Suprapubic skin (tissue), 4 donors: ENCODE measurements around the gene BTC. TPM values are rescaled to one million over a fixed set of nuclear protein-coding genes. Genes with fewer than 3 reads are reported as not detected.
"Not testable (repeated sequence)": the region's sequence is repeated elsewhere in the genome, so short reads cannot be mapped to it uniquely, and the experiment has no call there.

Source experiments
- DNase-seq, 2 donors: peaks; one replicate each; pipeline ENCODE4 v3.0.0-alpha.2; 2019; ENCODE audit warnings: low spot score in 2 of 2
- H3K27ac ChIP-seq: fragments of 200-600 bp; sonication (generic); one replicate; pipeline ENCODE4 v1.5.1; 2019
- H3K27me3 ChIP-seq: fragments of 200-600 bp; sonication (generic); one replicate; pipeline ENCODE4 v1.5.1; 2019
- H3K36me3 ChIP-seq: fragments of 200-600 bp; sonication (generic); one replicate; pipeline ENCODE4 v1.5.1; 2019
- H3K4me1 ChIP-seq: fragments of 200-600 bp; sonication (generic); one replicate; pipeline ENCODE4 v1.5.1; 2019
- H3K4me3 ChIP-seq: fragments of 200-600 bp; sonication (generic); one replicate; pipeline ENCODE4 v1.5.1; 2019; ENCODE audit warnings: mild to moderate bottlenecking
- H3K9me3 ChIP-seq: fragments of 200-600 bp; sonication (generic); one replicate; pipeline ENCODE4 v1.5.1; 2019
- CTCF ChIP-seq, 2 donors: fragments of 200-600 bp in 1 of 2; fragments of 450-650 bp in 1 of 2; sonication (generic) in 1 of 2; IDR thresholded peaks; one replicate each; pipeline ENCODE4 v1.5.1; 2016 to 2019; ENCODE audit warnings: antibody characterized with exemption in 2 of 2, mild to moderate bottlenecking in 1 of 2, moderate library complexity in 1 of 2
- EP300 ChIP-seq: sonication (generic); formaldehyde crosslinking; IDR thresholded peaks from one replicate; pipeline ENCODE4 v1.6.1; 2017; ENCODE audit warnings: antibody characterized with exemption
- POLR2A ChIP-seq, 2 donors: fragments of 450-650 bp; IDR thresholded peaks; one replicate each; pipeline ENCODE4 v1.6.1; 2017; ENCODE audit warnings: antibody characterized with exemption in 2 of 2, mild to moderate bottlenecking in 2 of 2, moderate library complexity in 2 of 2
- POLR2AphosphoS5 ChIP-seq, 3 donors: sonication (generic); formaldehyde crosslinking; IDR thresholded peaks; one replicate each; pipeline ENCODE4 v1.6.1; 2017; ENCODE audit warnings: antibody characterized with exemption in 3 of 3
- WGBS: methylation state at CpG from one replicate; pipeline ENCODE4 v1.1.5; 2018; 5-methylcytosine and 5-hydroxymethylcytosine counted together
- total RNA-seq, 4 donors: library from RNA; depleted of rRNA; stranded (reverse); fragments of >200 nt; gene quantifications; one replicate each; pipeline ENCODE4 v1.1.0, GENCODE V29; 2016

Gene BTC
- total RNA-seq, 4 donors from 2014 or later: 6.5 to 48.1 (median 25.6) TPM

DNA sequence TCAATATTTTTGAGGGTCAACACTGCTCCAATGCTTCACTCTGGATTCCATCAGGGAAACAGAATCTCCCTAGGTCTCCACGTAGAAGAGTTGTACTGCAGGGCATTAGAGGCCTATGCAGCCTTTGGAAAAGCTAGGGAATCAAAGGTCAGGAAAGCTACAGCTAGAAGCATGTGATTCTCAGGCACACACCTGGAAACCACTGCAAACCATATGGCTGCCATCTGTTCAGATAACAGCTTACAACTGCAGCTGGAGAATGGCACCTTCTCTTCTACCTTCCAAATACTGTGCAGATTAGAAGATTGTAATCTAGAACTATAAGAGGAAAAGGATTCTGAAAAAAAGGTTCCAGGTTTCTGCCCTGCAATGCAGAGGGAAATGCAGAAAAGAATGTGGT, 60.6 kb downstream of the BTC start:
- WGBS: 71% methylated on average over 1 of the region's 1 CpG
- H3K4me1 ChIP-seq: no peaks in the 10 kb centered on the region
- H3K4me3 ChIP-seq: no peak overlapping the region
- H3K27ac ChIP-seq: no peak overlapping the region
- H3K36me3 ChIP-seq: no peaks in the 10 kb centered on the region
- no peaks in the 10 kb centered on the region for H3K9me3 ChIP-seq
- TF ChIP-seq CTCF (IDR thresholded peaks at IDR 0.05) (no peak), EP300 (no peak), POLR2A (IDR thresholded peaks at IDR 0.05) (no peak), POLR2AphosphoS5 (IDR thresholded peaks at IDR 0.05) (no peak)
- no peaks in the 10 kb centered on the region for H3K27me3 ChIP-seq
- DNase-seq: no peak

DNA sequence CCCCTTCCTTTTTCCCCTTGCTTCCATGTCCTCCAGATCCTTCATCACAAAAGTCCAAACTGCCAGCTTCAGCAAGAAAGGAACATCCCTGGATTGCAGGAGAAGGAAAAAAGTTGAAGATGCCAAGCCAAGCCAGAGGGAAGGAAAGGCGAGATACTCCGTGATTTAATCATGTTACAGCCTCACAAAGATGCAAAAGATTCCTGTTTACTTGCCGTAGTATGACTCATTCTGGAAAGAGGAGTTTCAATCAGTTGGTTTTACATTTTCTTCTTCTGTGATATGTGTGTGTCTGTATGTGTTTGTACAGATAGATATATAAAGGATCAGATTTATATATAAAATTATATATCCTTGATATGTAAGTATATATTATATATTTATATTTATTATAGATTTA, 69.3 kb downstream of the BTC start:
- H3K27ac ChIP-seq: no peak overlapping the region
- no peak for DNase-seq
- no peaks in the 10 kb centered on the region for H3K9me3 ChIP-seq
- no peaks in the 10 kb centered on the region for H3K36me3 ChIP-seq
- no peaks in the 10 kb centered on the region for H3K4me1 ChIP-seq
- 53% methylated on average over 3 of the region's 3 CpGs for WGBS
- no peak overlapping the region for H3K4me3 ChIP-seq
- no peaks in the 10 kb centered on the region for H3K27me3 ChIP-seq
- no peak for TF ChIP-seq POLR2AphosphoS5 (IDR thresholded peaks at IDR 0.05)
- no peak for TF ChIP-seq CTCF (IDR thresholded peaks at IDR 0.05)
- no peak for TF ChIP-seq POLR2A (IDR thresholded peaks at IDR 0.05)
- TF ChIP-seq EP300: no peak

GRCh38 chr4:74716436-74716765, 77.9 kb downstream of the BTC start:
- TF ChIP-seq POLR2A (IDR thresholded peaks at IDR 0.05) (no peak), CTCF (IDR thresholded peaks at IDR 0.05) (no peak), EP300 (no peak), POLR2AphosphoS5 (IDR thresholded peaks at IDR 0.05) (no peak)
- peaks cover 3% of the 10 kb centered on the region for H3K9me3 ChIP-seq
- WGBS: 53% methylated on average over 1 of the region's 1 CpG
- H3K4me3 ChIP-seq: no peak overlapping the region
- peaks cover 5% of the 10 kb centered on the region for H3K4me1 ChIP-seq
- no peaks in the 10 kb centered on the region for H3K27me3 ChIP-seq
- DNase-seq: no peak
- no peak overlapping the region for H3K27ac ChIP-seq
- H3K36me3 ChIP-seq: no peaks in the 10 kb centered on the region

- H3K36me3 ChIP-seq: no peaks in the 10 kb centered on the region
- H3K9me3 ChIP-seq: peaks cover 3% of the 10 kb centered on the region
- no peak for DNase-seq
- H3K4me3 ChIP-seq: no peak overlapping the region
- peak overlapping the region; percentile 24 for H3K27ac ChIP-seq
- 41% methylated on average over 5 of the region's 5 CpGs for WGBS
- no peak for TF ChIP-seq EP300
- no peak for TF ChIP-seq CTCF (IDR thresholded peaks at IDR 0.05)
- TF ChIP-seq POLR2A (IDR thresholded peaks at IDR 0.05): no peak
- no peak for TF ChIP-seq POLR2AphosphoS5 (IDR thresholded peaks at IDR 0.05)
- peaks cover 5% of the 10 kb centered on the region for H3K4me1 ChIP-seq
- no peaks in the 10 kb centered on the region for H3K27me3 ChIP-seq
These were observed 78.5 kb downstream of the BTC start for GRCh38 chr4:74715706-74716435.

- Histone ChIP-seq H3K4me3 (no peak overlapping the region), H3K9me3 (peaks cover 3% of the 10 kb centered on the region), H3K27me3 (no peaks in the 10 kb centered on the region), H3K36me3 (no peaks in the 10 kb centered on the region), H3K4me1 (peaks cover 5% of the 10 kb centered on the region), H3K27ac (no peak overlapping the region)
- DNase-seq: no peak
- TF ChIP-seq EP300 (no peak), POLR2A (IDR thresholded peaks at IDR 0.05) (no peak), CTCF (IDR thresholded peaks at IDR 0.05) (no peak), POLR2AphosphoS5 (IDR thresholded peaks at IDR 0.05) (no peak)
- WGBS: 42% methylated on average over 1 of the region's 1 CpG
These were observed 79.7 kb downstream of the BTC start for GRCh38 chr4:74714611-74715130.

- DNase-seq, H3K9me3 ChIP-seq, H3K36me3 ChIP-seq, H3K4me3 ChIP-seq, H3K4me1 ChIP-seq, H3K27me3 ChIP-seq, H3K27ac ChIP-seq: not testable (repeated sequence)
- WGBS: 80% methylated on average over 3 of the region's 3 CpGs
These were observed 86.2 kb downstream of the BTC start for GRCh38 chr4:74708135-74708534.
